GM12878 (cell line): ENCODE data around the gene TBCD. TPM values are rescaled to one million over a fixed set of nuclear protein-coding genes. Genes with fewer than 3 reads are reported as not detected.

Experiments used
- ATAC-seq: fragments of 200-7000 bp; cut with Tn5 transposase; 3 replicates; pipeline ENCODE4 v1.9.1; 2020; ENCODE audit warnings: mild to moderate bottlenecking, moderate library complexity
- BruUV-seq: library from RNA; stranded (reverse); fragments of 400-500 nt; replicated peaks from 2 replicates; lab custom pipeline; 2021; lab: Mats Ljungman, UMichigan
- CTCF ChIA-PET: fragments of 300-600 bp; sonication (Branson Sonifier 250); formaldehyde crosslinking; extraction: SDS; loops from one replicate; lab custom pipeline; 2021; ENCODE audit warnings: inconsistent platforms; lab: Yijun Ruan, JAX
- POLR2A ChIA-PET: fragments of 350-600 bp; formaldehyde crosslinking; extraction: SDS; loops from one replicate; lab custom pipeline; 2021; ENCODE audit warnings: inconsistent platforms; lab: Charles Lee
- RAD21 ChIA-PET: fragments of 300-600 bp; sonication (Branson Sonifier 250); formaldehyde crosslinking; loops from one replicate; lab custom pipeline; 2023; ENCODE audit warnings: antibody characterized with exemption; ENCODE audit not compliant: unreplicated experiment; lab: Charles Lee
- SMC1A ChIA-PET: fragments of 300-600 bp; sonication (Branson Sonifier 250); formaldehyde crosslinking; loops from one replicate; lab custom pipeline; 2023; ENCODE audit not compliant: unreplicated experiment, uncharacterized antibody; lab: Charles Lee
- DNase-seq: peaks from one replicate; pipeline ENCODE4 v3.0.0-alpha.2; 2011; ENCODE audit warnings: low read depth, low spot score
- FAIRE-seq: peaks from 3 replicates; lab custom pipeline; 2011; peaks lifted over from hg19 to GRCh38; lab: Jason Lieb, UNC
- H2AFZ ChIP-seq: 2 replicates; pipeline ENCODE4 v1.6.0; 2011; ENCODE audit warnings: low read depth, low read length, control low read depth; ENCODE audit not compliant: control insufficient read depth
- H3K27ac ChIP-seq: 2 replicates; pipeline ENCODE4 v1.5.1; 2011; ENCODE audit warnings: control low read depth; ENCODE audit not compliant: control insufficient read depth, insufficient read depth
- H3K27me3 ChIP-seq, 2 experiments: replicated peaks in 1 of 2; 2 replicates each; pipeline versions ENCODE4 v1.6.0 to v1.6.1; 2011; ENCODE audit warnings: low read length in 1 of 2; ENCODE audit not compliant: control insufficient read depth in 2 of 2, insufficient read depth in 2 of 2
- H3K36me3 ChIP-seq, 2 experiments: 2 replicates each; pipeline ENCODE4 v1.5.1; 2011; ENCODE audit warnings: low read length in 1 of 2; ENCODE audit not compliant: control insufficient read depth in 2 of 2, insufficient read depth in 2 of 2
- H3K4me1 ChIP-seq: 2 replicates; pipeline ENCODE4 v1.6.1; 2011; ENCODE audit warnings: mild to moderate bottlenecking, low read length, moderate library complexity, mixed read lengths; ENCODE audit not compliant: control insufficient read depth, insufficient read depth
- H3K4me2 ChIP-seq: 2 replicates; pipeline ENCODE4 v1.6.0; 2011; ENCODE audit warnings: control low read depth; ENCODE audit not compliant: control insufficient read depth, insufficient read depth
- H3K4me3 ChIP-seq: fragments of 200-600 bp; sonication (generic); 2 replicates; pipeline ENCODE4 v1.5.1; 2016
- H3K79me2 ChIP-seq: 2 replicates; pipeline ENCODE4 v1.6.0; 2011; ENCODE audit warnings: low read length; ENCODE audit not compliant: control insufficient read depth, insufficient read depth
- H3K9ac ChIP-seq: 2 replicates; pipeline ENCODE4 v1.8.0; 2011; ENCODE audit warnings: low read length, control low read depth, mixed read lengths; ENCODE audit not compliant: control insufficient read depth, insufficient read depth
- H3K9me3 ChIP-seq: replicated peaks from 3 replicates; pipeline ENCODE4 v1.5.1; 2011; ENCODE audit warnings: mild to moderate bottlenecking, low read length; ENCODE audit not compliant: control insufficient read depth, insufficient read depth
- H4K20me1 ChIP-seq: 2 replicates; pipeline ENCODE4 v1.6.0; 2011; ENCODE audit not compliant: control insufficient read depth, insufficient read depth
- CHD1 ChIP-seq: IDR thresholded peaks from 2 replicates; pipeline ENCODE4 v1.6.1; 2012; ENCODE audit warnings: low read depth, low read length, improper control_type of control experiment
- CREM ChIP-seq: IDR thresholded peaks from 2 replicates; pipeline ENCODE4 v1.6.1; 2014; ENCODE audit warnings: antibody characterized with exemption, low read depth
- E4F1 ChIP-seq: fragments of 450-650 bp; IDR thresholded peaks from 2 replicates; pipeline ENCODE4 v1.6.1; 2018; ENCODE audit warnings: borderline replicate concordance, mild to moderate bottlenecking; ENCODE audit not compliant: partially characterized antibody
- HDAC2 ChIP-seq: fragments of 200-600 bp; sonication (generic); IDR thresholded peaks from 2 replicates; pipeline ENCODE4 v1.6.1; 2017
- HSF1 ChIP-seq: fragments of 150-350 bp; IDR thresholded peaks from 2 replicates; pipeline ENCODE4 v1.6.1; 2014; ENCODE audit warnings: mild to moderate bottlenecking, low read depth, low read length
- MAX ChIP-seq: IDR thresholded peaks from 2 replicates; pipeline ENCODE4 v1.6.1; 2012; ENCODE audit warnings: low read depth, low read length, improper control_type of control experiment
- MTA3 ChIP-seq: IDR thresholded peaks from 2 replicates; pipeline ENCODE4 v1.6.1; 2012; ENCODE audit warnings: low read length, inconsistent platforms, borderline replicate concordance
- PKNOX1 ChIP-seq: fragments of 450-650 bp; IDR thresholded peaks from 2 replicates; pipeline ENCODE4 v1.6.1; 2016; ENCODE audit warnings: mild to moderate bottlenecking
- POU2F2 ChIP-seq: IDR thresholded peaks from 3 replicates; pipeline ENCODE4 v1.6.1; 2011; ENCODE audit warnings: low read depth, mild to moderate bottlenecking, low read length, borderline replicate concordance
- RUNX3 ChIP-seq: IDR thresholded peaks from 2 replicates; pipeline ENCODE4 v1.6.1; 2012; ENCODE audit warnings: low read length, inconsistent platforms
- USF1 ChIP-seq: IDR thresholded peaks from 2 replicates; pipeline ENCODE4 v1.6.1; 2011; ENCODE audit warnings: borderline replicate concordance, low read depth, mild to moderate bottlenecking, moderate library complexity, mixed read lengths, low read length; ENCODE audit not compliant: insufficient read depth; ENCODE audit errors: extremely low read length
- ZNF384 ChIP-seq: IDR thresholded peaks from 2 replicates; pipeline ENCODE4 v1.6.1; 2012; ENCODE audit warnings: low read depth, mild to moderate bottlenecking, low read length, improper control_type of control experiment, borderline replicate concordance
- WGBS: methylation state at CpG from one replicate; pipeline ENCODE4 v1.1.6; 2016; ENCODE audit warnings: low lambda C conversion rate; ENCODE audit not compliant: insufficient replicate concordance, insufficient coverage; ENCODE audit errors: missing lambda C conversion rate; 5-methylcytosine and 5-hydroxymethylcytosine counted together
- in situ Hi-C: fragments of 300-500 bp; cut with MboI; formaldehyde crosslinking; loops from 9 replicates; pipeline ENCODE4 v1.14.3; 2018; ENCODE audit warnings: mixed read lengths
- intact Hi-C: fragments of 100-400 bp; cut with micrococcal nuclease; formaldehyde crosslinking; loops from one replicate; pipeline ENCODE4 v1.14.2; 2022; ENCODE audit not compliant: unreplicated experiment
- polyA plus RNA-seq, 11 experiments: library from polyadenylated mRNA; depleted of rRNA in 4 of 11; unstranded in 6 of 11; stranded (reverse) in 5 of 11; fragments of >200 nt; fragmentation: Nextera tagmentation in 4 of 11; fragmentation: Illumina TruSeq in 1 of 11; extraction: Ambion mirVana in 4 of 11; extraction: Trizol in 1 of 11; gene quantifications; 1 replicate in 1 of 11; 2 replicates in 10 of 11; pipeline versions ENCODE4 v1.2.1 to v1.2.3, GENCODE V29; 2011 to 2016; ENCODE audit warnings: inconsistent platforms in 2 of 11, missing spikeins in 2 of 11, low read depth in 1 of 11
- total RNA-seq, 4 experiments: library from RNA; depleted of rRNA in 3 of 4; stranded (reverse); fragments of >200 nt in 3 of 4; fragmentation: Illumina TruSeq in 1 of 4; extraction: Trizol in 1 of 4; gene quantifications; 2 replicates each; pipeline versions ENCODE4 v1.2.1 to v1.2.3, GENCODE V29; 2013 to 2021

Gene TBCD
- total and polyA plus RNA-seq, 10 of the 15 experiments (the other 5 are each of a cell fraction or from before 2014, with no cell fraction given), result 10.3 to 114 (median 52.4) TPM

- in situ Hi-C loops, result no loop called here
- peaks cover 14% of the 10 kb centered on the region for H3K9me3 ChIP-seq
- H2AFZ ChIP-seq, result no peak overlapping the region
- no peaks in the 10 kb centered on the region; a peak in 1 of 4 replicates for H3K27me3 ChIP-seq
- POLR2A ChIA-PET, result no interaction called here
- DNase-seq (no peak), FAIRE-seq (no peak), ATAC-seq (no peak)
- H3K9ac ChIP-seq, result no peak overlapping the region
- no peaks in the 10 kb centered on the region; a peak in 1 of 4 replicates for H3K36me3 ChIP-seq
- RAD21 ChIA-PET, result no interaction called here
- WGBS, result 94% methylated on average over 10 of the region's 10 CpGs
- TF ChIP-seq E4F1, result no peak
- no peak for TF ChIP-seq ZNF384
- no peak for TF ChIP-seq RUNX3
- TF ChIP-seq CREM, result no peak
- no peak for TF ChIP-seq POU2F2
- TF ChIP-seq PKNOX1, result no peak
- TF ChIP-seq CHD1, result no peak
- no peak for TF ChIP-seq MAX
- TF ChIP-seq USF1, result no peak
- no peak for TF ChIP-seq HDAC2
- no peak for TF ChIP-seq MTA3
- no peak for TF ChIP-seq HSF1
- SMC1A ChIA-PET, result no interaction called here
- CTCF ChIA-PET, result no interaction called here
- H4K20me1 ChIP-seq, result no peaks in the 10 kb centered on the region
- H3K27ac ChIP-seq, result no peak overlapping the region
- H3K4me1 ChIP-seq, result no peaks in the 10 kb centered on the region
- H3K79me2 ChIP-seq, result no peaks in the 10 kb centered on the region
- intact Hi-C loops, result no loop called here
- no TSS peak for BruUV-seq
- no peak overlapping the region for H3K4me3 ChIP-seq
- H3K4me2 ChIP-seq, result no peak overlapping the region
Measured at GRCh38 chr17:82949984-82950383, 198.1 kb downstream of the TBCD start.
